ENCODE results near the gene FHL1.
A peak's percentile ranks its signal among the peaks of the same experiment; 100 is the strongest.

The FHL1 gene

DNA sequence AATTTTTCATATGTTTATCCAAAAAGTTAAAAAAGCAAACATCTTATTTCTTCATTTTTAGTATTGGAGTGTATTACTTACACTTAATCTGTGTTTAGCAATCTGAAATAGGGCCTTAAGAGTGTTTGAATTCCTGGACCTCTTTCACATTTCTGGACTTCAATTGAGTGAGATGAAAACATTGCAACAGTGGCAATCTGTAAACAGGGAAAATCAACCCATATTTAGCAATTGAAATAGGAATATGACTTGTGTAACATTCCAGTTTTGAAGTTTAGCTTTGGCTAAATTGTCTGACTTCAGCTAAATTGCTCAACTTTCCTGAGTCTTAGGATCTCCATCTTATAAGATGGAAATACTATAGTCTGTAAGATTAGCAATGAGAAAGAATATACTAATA, 34.6 kb upstream of the FHL1 start:
- intact Hi-C loops (cut with DNase I; ENCODE audit: low total_unique reads): no loop called here
- H3K9me3 ChIP-seq: no peaks in the 10 kb centered on the region
- H3K4me1 ChIP-seq: peaks cover 0 to 54% (median 6%) of the 10 kb centered on the region in 4 donors
- peak overlapping the region; percentile 59 to 75 for H3K27ac ChIP-seq
- no peak for DNase-seq
- H3K36me3 ChIP-seq: no peaks in the 10 kb centered on the region
- TF ChIP-seq, protein P1, sequence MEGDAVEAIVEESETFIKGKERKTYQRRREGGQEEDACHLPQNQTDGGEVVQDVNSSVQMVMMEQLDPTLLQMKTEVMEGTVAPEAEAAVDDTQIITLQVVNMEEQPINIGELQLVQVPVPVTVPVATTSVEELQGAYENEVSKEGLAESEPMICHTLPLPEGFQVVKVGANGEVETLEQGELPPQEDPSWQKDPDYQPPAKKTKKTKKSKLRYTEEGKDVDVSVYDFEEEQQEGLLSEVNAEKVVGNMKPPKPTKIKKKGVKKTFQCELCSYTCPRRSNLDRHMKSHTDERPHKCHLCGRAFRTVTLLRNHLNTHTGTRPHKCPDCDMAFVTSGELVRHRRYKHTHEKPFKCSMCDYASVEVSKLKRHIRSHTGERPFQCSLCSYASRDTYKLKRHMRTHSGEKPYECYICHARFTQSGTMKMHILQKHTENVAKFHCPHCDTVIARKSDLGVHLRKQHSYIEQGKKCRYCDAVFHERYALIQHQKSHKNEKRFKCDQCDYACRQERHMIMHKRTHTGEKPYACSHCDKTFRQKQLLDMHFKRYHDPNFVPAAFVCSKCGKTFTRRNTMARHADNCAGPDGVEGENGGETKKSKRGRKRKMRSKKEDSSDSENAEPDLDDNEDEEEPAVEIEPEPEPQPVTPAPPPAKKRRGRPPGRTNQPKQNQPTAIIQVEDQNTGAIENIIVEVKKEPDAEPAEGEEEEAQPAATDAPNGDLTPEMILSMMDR (IDR thresholded peaks at IDR 0.05): no peak
- H3K4me3 ChIP-seq: no peak overlapping the region
- no peaks in the 10 kb centered on the region for H3K27me3 ChIP-seq

DNA sequence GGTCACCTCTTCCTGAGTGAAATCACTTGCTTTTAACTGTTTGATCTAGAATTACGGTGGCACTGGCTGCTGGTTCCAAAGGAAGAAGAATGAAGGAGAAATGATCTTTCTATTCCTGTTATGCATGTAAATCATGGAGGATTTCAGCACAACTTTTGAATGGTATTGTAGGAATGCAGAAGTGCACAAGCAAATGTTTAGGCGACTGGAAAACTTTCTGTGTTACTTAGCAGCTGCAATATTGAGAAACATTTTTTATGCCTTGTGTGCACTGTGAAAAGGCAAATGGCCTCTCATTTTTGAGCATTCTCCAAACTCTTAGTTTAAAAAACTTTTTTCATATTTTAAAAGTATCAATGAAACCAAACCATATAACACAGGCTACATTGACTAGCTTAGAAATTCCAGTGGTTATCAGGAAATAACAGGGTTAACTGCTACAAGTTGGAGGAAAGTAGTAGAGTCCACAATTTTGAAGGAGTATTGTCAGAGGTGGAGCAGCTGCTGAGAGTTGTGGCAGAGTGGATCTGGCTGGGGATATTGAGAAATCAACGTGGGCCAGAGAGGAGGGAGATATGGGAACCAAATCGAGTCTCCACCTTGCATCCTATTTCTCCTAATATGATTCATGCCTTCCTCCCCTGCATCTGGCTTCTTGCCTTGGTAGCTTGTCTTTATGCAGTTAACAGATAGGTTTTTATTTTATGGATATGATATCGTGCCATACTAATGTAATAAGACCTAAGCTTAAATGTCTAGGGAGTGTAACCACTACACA, 32.0 kb upstream of the FHL1 start:
- Histone ChIP-seq H3K36me3 (no peaks in the 10 kb centered on the region), H3K4me1 (peaks cover 0 to 54% (median 6%) of the 10 kb centered on the region in 4 donors), H3K9me3 (no peaks in the 10 kb centered on the region), H3K27ac (peak overlapping the region; percentile 66 to 75), H3K4me3 (no peak overlapping the region), H3K27me3 (no peaks in the 10 kb centered on the region)
- TF ChIP-seq, protein P1 (IDR thresholded peaks at IDR 0.05): no peak
- intact Hi-C loops (cut with DNase I; ENCODE audit: low total_unique reads): no loop called here
- DNase-seq: no peak

DNA sequence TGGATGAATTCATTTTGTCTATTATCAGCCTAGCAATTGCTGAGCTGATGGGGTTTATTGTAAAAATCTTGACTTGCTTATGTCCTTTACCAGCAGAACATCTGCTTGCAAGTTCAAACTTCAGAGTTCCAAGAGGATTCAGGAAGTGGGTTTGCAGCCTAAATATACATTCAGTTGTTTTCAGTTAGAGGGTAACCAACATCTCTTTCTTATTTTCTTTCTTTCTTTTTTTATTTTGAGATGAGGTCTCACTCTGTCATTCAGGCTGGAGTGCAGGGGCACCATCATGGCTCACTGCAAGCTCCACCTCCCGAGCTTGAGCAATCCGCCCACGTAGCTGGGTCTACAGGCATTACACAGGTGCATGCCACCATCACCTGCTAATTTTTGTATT, 31.4 kb upstream of the FHL1 start:
- intact Hi-C loops (cut with DNase I; ENCODE audit: low total_unique reads): no loop called here
- DNase-seq: no peak
- no peaks in the 10 kb centered on the region for H3K36me3 ChIP-seq
- peak overlapping the region; percentile 66 to 75 for H3K27ac ChIP-seq
- no peaks in the 10 kb centered on the region for H3K27me3 ChIP-seq
- H3K9me3 ChIP-seq: no peaks in the 10 kb centered on the region
- TF ChIP-seq, protein P1 (IDR thresholded peaks at IDR 0.05): no peak
- peaks cover 0 to 55% (median 7%) of the 10 kb centered on the region in 4 donors for H3K4me1 ChIP-seq
- no peak overlapping the region for H3K4me3 ChIP-seq

DNA sequence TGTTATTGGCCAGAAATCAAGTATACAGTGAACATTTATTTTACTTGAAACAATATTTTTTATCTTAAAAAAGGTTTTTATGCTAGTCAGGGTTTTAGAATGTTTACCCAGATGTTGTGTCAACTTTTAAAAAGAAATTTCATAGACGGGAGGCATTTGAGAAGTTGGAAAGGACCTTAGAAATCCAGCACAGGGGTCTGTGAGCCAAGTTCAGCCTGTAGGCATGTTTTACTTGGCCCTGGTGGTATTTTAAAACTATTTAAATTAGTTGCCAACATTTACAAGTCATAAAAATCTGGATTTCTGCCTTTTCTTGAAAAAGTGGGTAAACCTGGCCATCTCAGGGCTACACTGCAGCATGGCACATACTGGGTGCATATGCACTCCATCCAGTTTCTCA, 25.5 kb upstream of the FHL1 start:
- TF ChIP-seq, protein P1 (IDR thresholded peaks at IDR 0.05): no peak
- H3K27me3 ChIP-seq: no peaks in the 10 kb centered on the region
- intact Hi-C loops (cut with DNase I; ENCODE audit: low total_unique reads): no loop called here
- no peaks in the 10 kb centered on the region for H3K9me3 ChIP-seq
- no peaks in the 10 kb centered on the region for H3K36me3 ChIP-seq
- H3K27ac ChIP-seq: peak overlapping the region; percentile 33 to 55
- H3K4me1 ChIP-seq: peaks cover 0 to 39% (median 5%) of the 10 kb centered on the region in 4 donors
- no peak overlapping the region for H3K4me3 ChIP-seq
- peak in 1 of 2 donors; percentile 67 for DNase-seq

DNA sequence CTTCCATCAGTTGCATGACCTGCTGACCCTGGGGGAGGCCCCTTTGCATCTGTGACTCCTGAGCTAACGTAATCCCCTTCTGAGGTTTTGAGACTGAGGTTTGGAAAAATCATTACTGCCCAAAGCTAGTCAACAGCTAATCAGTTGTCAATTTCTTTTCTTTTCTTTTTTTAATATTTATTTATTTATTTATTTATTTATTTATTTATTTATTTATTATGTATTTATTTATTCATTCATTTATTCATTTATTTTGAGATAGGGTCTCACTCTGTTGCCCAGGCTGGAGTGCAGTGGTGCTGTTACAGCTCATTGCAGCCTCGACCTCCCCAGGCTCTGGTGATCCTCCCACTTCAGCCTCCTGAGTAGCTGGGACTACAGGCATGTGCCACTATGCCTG, 25.1 kb upstream of the FHL1 start:
- Histone ChIP-seq H3K27me3 (no peaks in the 10 kb centered on the region), H3K4me3 (no peak overlapping the region), H3K9me3 (no peaks in the 10 kb centered on the region), H3K36me3 (no peaks in the 10 kb centered on the region), H3K4me1 (peaks cover 0 to 40% (median 5%) of the 10 kb centered on the region in 4 donors), H3K27ac (peak overlapping the region; percentile 33 to 55)
- DNase-seq: peak in 1 of 2 donors; percentile 65
- TF ChIP-seq, protein P1 (IDR thresholded peaks at IDR 0.05): no peak
- intact Hi-C loops (cut with DNase I; ENCODE audit: low total_unique reads): no loop called here
